Activated CD8-positive, alpha-beta memory T cell treated with anti-CD3 and anti-CD28 coated beads, Interleukin-2, amount 50 U/mL, for 1 hour (primary cell): ENCODE results near the gene IMMP2L.

Experiments used
- DNase-seq: peaks from one replicate; pipeline ENCODE4 v3.0.0-alpha.2; 2020; ENCODE audit errors: extremely low read depth

Gene IMMP2L

GRCh38 chr7:110929480-110930249 lies 632.6 kb downstream of the IMMP2L start:
- no peak for DNase-seq

- no peak for DNase-seq
These were observed 639.4 kb downstream of the IMMP2L start for GRCh38 chr7:110922906-110923305.

GRCh38 chr7:110921595-110922151 lies 640.6 kb downstream of the IMMP2L start:
- DNase-seq = no peak

DNA sequence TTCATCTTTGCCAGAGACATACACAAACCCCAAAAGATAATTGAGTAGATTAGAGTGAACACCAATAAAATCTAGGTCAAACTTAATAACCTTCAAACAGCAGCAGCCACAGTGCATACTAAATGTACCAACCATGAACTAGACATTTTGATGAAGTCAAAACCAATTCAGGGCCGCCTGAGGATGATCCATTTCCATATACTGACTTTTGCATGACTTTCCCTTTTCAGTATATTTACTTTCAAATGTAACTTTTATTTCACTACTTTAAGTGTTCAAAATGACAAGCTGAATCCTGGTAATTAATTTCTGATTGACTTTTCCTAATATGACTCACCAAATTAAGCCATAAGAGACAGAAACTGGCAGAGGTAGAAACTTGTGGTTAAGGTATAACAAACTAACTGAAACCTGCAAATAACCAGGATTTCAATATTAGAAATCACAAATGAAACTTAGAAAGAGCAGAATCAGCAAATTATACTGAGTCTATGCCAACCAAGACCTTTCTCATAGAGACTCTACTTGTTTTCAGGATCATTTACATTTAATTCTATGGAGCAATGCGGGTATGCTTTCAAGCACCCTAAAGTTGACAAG lies 643.2 kb downstream of the IMMP2L start:
- DNase-seq = no peak

DNA sequence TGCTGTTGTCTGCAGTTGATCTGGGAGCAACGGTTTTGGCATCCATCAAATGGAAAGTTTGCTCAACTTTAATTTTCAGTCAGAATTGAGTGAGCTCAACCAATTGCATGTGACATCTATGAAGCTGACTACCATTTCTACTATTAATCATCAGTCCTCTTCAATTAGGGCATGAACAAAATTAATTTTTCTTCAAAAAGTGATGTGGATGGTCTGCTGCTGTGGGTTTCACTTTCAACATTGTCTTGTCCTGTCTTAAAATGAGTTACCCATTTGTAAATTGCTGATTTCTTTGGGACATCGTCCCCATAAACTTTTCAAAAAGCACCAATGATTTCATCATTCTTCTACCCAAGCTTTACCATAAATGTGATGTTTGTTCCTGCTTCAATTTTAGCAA lies 648.0 kb downstream of the IMMP2L start:
- no peak for DNase-seq

DNA sequence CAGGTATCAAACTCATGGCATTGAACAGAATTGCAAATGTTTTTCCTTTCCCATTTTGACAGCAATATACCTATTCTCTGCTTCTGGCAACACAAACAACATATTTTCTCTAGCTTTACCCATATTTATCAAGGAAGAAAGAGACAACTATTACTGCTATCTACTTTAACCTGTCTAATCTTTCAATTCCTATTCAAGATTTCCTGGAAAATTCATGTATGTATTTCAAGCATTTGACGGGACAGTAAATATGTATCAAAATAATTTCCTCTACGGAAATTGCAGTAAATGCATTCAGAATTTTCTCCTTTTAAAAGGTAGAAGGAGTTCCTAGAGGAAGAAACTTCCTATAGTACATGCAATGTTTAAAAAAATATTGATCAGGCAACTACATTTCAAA lies 650.7 kb downstream of the IMMP2L start:
- no peak for DNase-seq

GRCh38 chr7:110909117-110909516 lies 653.2 kb downstream of the IMMP2L start:
- no peak for DNase-seq

DNA sequence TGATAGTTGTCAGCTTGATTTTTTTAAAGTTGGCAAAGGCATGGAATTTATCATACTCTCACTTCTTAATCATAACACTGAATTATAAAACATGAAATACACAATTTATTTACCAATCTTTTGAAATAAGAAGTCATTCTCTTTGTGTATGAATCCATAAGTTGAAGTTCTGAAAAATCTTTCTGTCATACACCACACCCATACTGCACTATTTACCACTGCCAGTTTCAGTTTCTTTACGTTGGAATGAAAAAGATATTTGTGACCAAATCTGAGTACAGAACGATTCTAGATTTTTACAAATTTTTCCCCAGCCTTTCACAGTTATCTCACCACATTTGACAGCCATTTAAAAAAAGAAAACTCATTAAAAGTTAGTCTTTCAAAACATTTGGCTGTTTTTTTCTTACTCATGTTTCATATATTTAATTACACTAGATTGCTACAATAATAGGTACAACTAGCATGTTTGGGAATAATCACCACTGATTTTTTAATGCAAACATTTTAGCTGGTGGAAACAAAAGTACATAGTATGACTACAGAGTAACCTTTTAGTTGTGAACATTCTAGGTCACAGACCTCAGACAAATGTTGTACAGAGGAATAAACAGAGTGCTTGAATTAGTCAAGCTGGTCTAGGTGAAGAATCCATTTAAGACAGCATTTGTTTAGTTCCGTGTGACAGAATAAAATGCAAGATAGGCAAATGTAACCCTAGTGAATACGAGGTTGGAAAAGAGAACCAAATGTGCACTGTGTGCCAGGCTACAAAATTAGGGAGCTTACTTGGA lies 656.3 kb downstream of the IMMP2L start:
- DNase-seq = no peak

GRCh38 chr7:110898516-110898915 lies 663.8 kb downstream of the IMMP2L start:
- no peak for DNase-seq

DNA sequence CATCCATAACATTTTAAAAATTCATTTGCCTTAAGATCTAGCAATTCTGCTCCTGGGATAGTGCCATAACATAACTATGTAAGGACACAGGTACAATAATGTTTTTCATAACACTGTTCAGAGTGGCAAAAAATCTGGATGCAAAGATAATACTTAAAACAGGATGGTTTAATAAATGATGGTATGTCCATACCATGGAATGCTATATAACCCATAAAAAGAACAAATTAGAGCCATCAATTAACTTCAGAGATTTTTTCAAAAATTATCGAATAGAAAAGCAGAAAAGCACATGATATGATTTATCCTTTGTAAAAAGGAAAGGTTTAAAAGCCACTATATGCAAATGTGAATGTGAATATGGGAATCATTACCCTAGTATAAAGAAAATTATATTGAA lies 664.8 kb downstream of the IMMP2L start:
- no peak for DNase-seq

- no peak for DNase-seq
These were observed 668.2 kb downstream of the IMMP2L start for GRCh38 chr7:110894111-110894510.

DNA sequence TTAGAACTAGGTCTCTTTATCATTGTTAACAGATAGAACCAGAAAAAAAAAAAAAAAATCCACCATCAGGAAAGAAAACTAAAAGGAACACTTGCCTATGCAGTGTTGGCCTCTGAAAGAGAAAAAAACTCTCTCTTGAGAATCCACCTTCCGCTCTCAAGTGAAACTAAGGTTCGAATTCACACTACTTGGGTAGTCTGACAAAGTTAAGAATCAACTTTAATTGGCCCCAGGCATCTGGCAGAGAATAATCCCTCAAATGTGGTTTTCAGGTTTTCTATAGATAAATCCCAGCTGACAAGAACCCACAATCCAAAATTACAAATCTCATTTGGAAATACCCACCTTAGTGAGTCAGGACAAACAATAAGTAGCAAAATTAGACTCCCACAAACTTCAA lies 671.1 kb downstream of the IMMP2L start:
- DNase-seq = no peak

DNA sequence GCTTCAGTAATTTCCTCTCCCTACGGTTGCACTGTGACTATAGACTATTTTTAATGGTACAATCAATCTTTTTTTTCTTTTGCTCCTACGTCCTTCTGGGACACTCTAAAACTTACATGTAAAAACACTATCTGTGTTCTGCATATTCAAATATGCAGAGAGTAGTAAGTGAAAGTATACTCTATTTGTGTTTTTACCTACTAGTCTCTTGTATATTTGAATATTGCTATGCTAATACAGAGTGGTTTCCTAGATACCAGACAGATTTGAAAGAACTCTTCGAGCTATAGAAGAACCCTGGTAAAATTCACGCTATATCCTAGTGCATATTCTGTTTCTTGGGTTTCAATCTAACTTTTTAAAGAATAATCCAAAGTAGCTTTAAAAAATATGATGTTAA lies 672.2 kb downstream of the IMMP2L start:
- no peak for DNase-seq

GRCh38 chr7:110889335-110889734 lies 673.0 kb downstream of the IMMP2L start:
- no peak for DNase-seq

GRCh38 chr7:110888641-110889040 lies 673.7 kb downstream of the IMMP2L start:
- DNase-seq = no peak

GRCh38 chr7:110885474-110885873 lies 676.8 kb downstream of the IMMP2L start:
- DNase-seq = no peak

DNA sequence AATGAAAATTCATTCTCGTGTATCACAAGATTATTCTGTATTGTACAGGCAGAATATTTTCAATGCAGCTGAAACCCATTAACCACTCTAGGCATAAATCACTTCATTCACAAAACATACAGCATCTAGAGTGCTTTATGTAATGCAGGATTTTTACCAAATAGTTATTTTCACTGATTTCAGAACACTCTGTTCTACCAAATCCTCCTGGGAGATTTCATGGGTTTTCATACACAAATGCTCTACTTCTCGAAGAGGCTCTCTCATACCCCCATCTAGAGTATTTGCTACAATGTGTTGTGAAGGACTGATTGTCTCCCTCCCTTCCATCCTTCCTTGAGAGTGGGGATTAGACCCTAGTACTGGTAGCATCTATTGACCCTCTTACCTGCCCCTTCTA lies 680.6 kb downstream of the IMMP2L start:
- no peak for DNase-seq

- no peak for DNase-seq
These were observed 681.3 kb downstream of the IMMP2L start for GRCh38 chr7:110880971-110881370.

GRCh38 chr7:110877016-110877415 lies 685.3 kb downstream of the IMMP2L start:
- DNase-seq = no peak

GRCh38 chr7:110875346-110875745 lies 686.9 kb downstream of the IMMP2L start:
- no peak for DNase-seq

DNA sequence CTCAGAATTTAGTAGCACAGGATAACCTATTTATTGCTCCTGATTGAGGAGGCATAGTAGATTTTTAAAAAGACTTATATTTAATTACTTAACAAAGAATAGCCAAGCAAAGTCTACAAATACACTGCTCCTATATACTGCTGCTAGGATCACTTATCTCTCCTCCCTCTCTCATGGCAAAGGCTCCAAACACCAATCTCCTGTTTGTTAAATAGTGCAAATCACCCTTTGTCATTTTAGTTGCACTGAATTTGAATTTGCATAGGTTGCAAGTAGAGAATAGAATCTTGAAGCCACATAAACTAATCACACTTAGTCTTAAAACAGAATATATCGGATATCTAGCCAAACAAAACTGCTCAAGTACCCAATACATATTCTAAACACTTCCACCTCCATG lies 690.4 kb downstream of the IMMP2L start:
- DNase-seq = no peak

DNA sequence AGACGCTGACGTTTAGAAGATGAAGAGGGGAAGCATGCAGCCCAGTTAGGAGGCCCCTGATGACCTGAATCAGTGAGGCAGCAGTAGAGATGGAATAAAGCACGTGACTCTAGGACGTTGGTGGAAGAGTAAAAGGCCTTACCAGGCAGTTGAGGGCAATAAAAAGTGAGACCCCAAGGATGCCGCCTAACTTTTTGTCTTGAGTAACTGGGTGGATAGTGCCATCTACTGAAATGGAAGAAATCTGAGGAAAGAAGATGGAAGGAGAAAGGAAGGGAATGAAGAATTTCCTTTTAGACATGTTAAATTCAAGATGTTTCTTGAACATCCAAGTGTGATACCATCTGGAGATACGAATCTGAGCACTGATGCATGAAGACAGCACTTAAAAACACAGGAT lies 691.4 kb downstream of the IMMP2L start:
- no peak for DNase-seq

- DNase-seq = no peak
These were observed 693.8 kb downstream of the IMMP2L start for GRCh38 chr7:110868458-110868857.
